SK-N-SH (cell line): ENCODE measurements around the gene RELN. TPM values are rescaled to one million over a fixed set of nuclear protein-coding genes. Genes with fewer than 3 reads are reported as not detected.

Source experiments
- CTCF ChIA-PET: fragments of 300-600, 350-600 bp; formaldehyde crosslinking; extraction: SDS; loops from one replicate; lab custom pipeline; 2021; lab: Yijun Ruan, JAX
- POLR2A ChIA-PET: fragments of 350-600 bp; sonication (Branson Sonifier 250); formaldehyde crosslinking; extraction: SDS; loops from one replicate; lab custom pipeline; 2020; ENCODE audit warnings: antibody characterized with exemption, inconsistent platforms; lab: Yijun Ruan, JAX
- DNase-seq: peaks from one replicate; pipeline ENCODE4 v3.0.0; 2012
- H2AFZ ChIP-seq: fragments of 200-600 bp; sonication (generic); 2 replicates; pipeline ENCODE4 v1.8.1; 2016; ENCODE audit warnings: antibody characterized with exemption, mild to moderate bottlenecking, low read depth
- H3F3A ChIP-seq: fragments of 200-600 bp; sonication (generic); replicated peaks from 2 replicates; pipeline ENCODE3; 2016; ENCODE audit warnings: antibody characterized with exemption, mild to moderate bottlenecking; ENCODE audit not compliant: insufficient read depth
- H3K27ac ChIP-seq, 2 experiments: fragments of 200-500 bp in 1 of 2; fragments of 200-600 bp in 1 of 2; sonication (Bioruptor generic) in 1 of 2; sonication (generic), shearing (Covaris generic) in 1 of 2; 2 replicates each; pipeline versions ENCODE4 v1.5.1 to v1.6.1; 2014 to 2016; ENCODE audit warnings: low read depth in 2 of 2, inconsistent platforms in 1 of 2, low read length in 1 of 2, mild to moderate bottlenecking in 1 of 2, mixed read lengths in 1 of 2
- H3K27me3 ChIP-seq: fragments of 200-600 bp; sonication (generic), shearing (Covaris generic); 2 replicates; pipeline ENCODE4 v1.6.1; 2016; ENCODE audit warnings: mixed run types; ENCODE audit not compliant: insufficient read depth
- H3K36me3 ChIP-seq, 2 experiments: fragments of 200-500 bp in 1 of 2; fragments of 200-600 bp in 1 of 2; sonication (Bioruptor generic) in 1 of 2; sonication (generic) in 1 of 2; replicated peaks in 1 of 2; 2 replicates each; pipeline versions ENCODE3 to v1.5.1; 2014 to 2016; ENCODE audit warnings: low read length in 1 of 2, mild to moderate bottlenecking in 1 of 2; ENCODE audit not compliant: insufficient read depth in 2 of 2, control insufficient read depth in 1 of 2
- H3K4me1 ChIP-seq, 2 experiments: fragments of 200-500 bp in 1 of 2; fragments of 200-600 bp in 1 of 2; sonication (Bioruptor generic) in 1 of 2; sonication (generic), shearing (Covaris generic) in 1 of 2; 2 replicates each; pipeline versions ENCODE4 v1.5.1 to v1.6.1; 2014 to 2016; ENCODE audit warnings: low read depth in 1 of 2, low read length in 1 of 2, mixed run types in 1 of 2; ENCODE audit not compliant: insufficient read depth in 2 of 2, control insufficient read depth in 1 of 2
- H3K4me2 ChIP-seq: fragments of 200-600 bp; sonication (generic), shearing (Covaris generic); 2 replicates; pipeline ENCODE4 v1.6.1; 2017; ENCODE audit warnings: mixed run types
- H3K4me3 ChIP-seq, 2 experiments: fragments of 200-500 bp in 1 of 2; fragments of 200-600 bp in 1 of 2; sonication (Bioruptor generic) in 1 of 2; sonication (generic), shearing (Covaris generic) in 1 of 2; 2 replicates each; pipeline versions ENCODE4 v1.5.1 to v1.8.1; 2014 to 2016; ENCODE audit warnings: low read depth in 2 of 2, inconsistent platforms in 1 of 2, low read length in 1 of 2, mild to moderate bottlenecking in 1 of 2, mixed read lengths in 1 of 2, moderate library complexity in 1 of 2
- H3K79me2 ChIP-seq: fragments of 200-600 bp; sonication (generic); 2 replicates; pipeline ENCODE4 v1.8.1; 2017; ENCODE audit warnings: mild to moderate bottlenecking; ENCODE audit not compliant: insufficient read depth
- H3K9ac ChIP-seq: fragments of 200-600 bp; sonication (generic); 2 replicates; pipeline ENCODE4 v1.6.1; 2017; ENCODE audit warnings: mixed run types
- H3K9me2 ChIP-seq: fragments of 200-600 bp; sonication (generic); 2 replicates; pipeline ENCODE4 v1.6.1; 2017; ENCODE audit warnings: mixed run types
- H3K9me3 ChIP-seq: fragments of 200-600 bp; sonication (generic); 2 replicates; pipeline ENCODE4 v1.6.1; 2017; ENCODE audit warnings: mixed run types, mild to moderate bottlenecking, moderate library complexity
- H4K20me1 ChIP-seq: fragments of 200-600 bp; sonication (generic); 2 replicates; pipeline ENCODE4 v1.6.1; 2017; ENCODE audit warnings: mild to moderate bottlenecking, mixed run types; ENCODE audit not compliant: insufficient read depth
- CTCF ChIP-seq: fragments of 200-600 bp; sonication (generic); IDR thresholded peaks from 2 replicates; pipeline ENCODE4 v1.6.1; 2017; ENCODE audit warnings: antibody characterized with exemption, mild to moderate bottlenecking, moderate library complexity
- FOXM1 ChIP-seq: IDR thresholded peaks from 2 replicates; pipeline ENCODE4 v1.4.0; 2012; ENCODE audit warnings: low read depth, mild to moderate bottlenecking
- JUND ChIP-seq: IDR thresholded peaks from 2 replicates; pipeline ENCODE4 v1.4.0; 2012
- MXI1 ChIP-seq: IDR thresholded peaks from 2 replicates; pipeline ENCODE4 v1.6.1; 2012; ENCODE audit warnings: mild to moderate bottlenecking, low read depth, low read length, improper control_type of control experiment
- NFIC ChIP-seq: IDR thresholded peaks from 2 replicates; pipeline ENCODE4 v1.4.0; 2012; ENCODE audit warnings: borderline replicate concordance
- NRF1 ChIP-seq: IDR thresholded peaks from 2 replicates; pipeline ENCODE4 v1.6.1; 2012; ENCODE audit warnings: low read depth, mild to moderate bottlenecking, low read length
- PBX3 ChIP-seq: IDR thresholded peaks from 2 replicates; pipeline ENCODE4; 2012
- POLR2AphosphoS5 ChIP-seq: IDR thresholded peaks from 2 replicates; pipeline ENCODE4 v1.6.1; 2012; ENCODE audit warnings: low read depth, low read length
- TAF1 ChIP-seq: IDR thresholded peaks from 2 replicates; pipeline ENCODE4 v1.6.1; 2012; ENCODE audit warnings: low read depth, mild to moderate bottlenecking, low read length, moderate library complexity, borderline replicate concordance
- YY1 ChIP-seq: IDR thresholded peaks from 2 replicates; pipeline ENCODE4 v1.4.0; 2012; ENCODE audit warnings: low read depth, mild to moderate bottlenecking
- WGBS: methylation state at CpG from one replicate; pipeline ENCODE4 v1.1.6; 2017; ENCODE audit warnings: low lambda C conversion rate; 5-methylcytosine and 5-hydroxymethylcytosine counted together
- polyA plus RNA-seq, 3 experiments: library from polyadenylated mRNA; depleted of rRNA; stranded (reverse); fragments of >200 nt; gene quantifications; 2 replicates each; pipeline ENCODE4 v1.2.3, GENCODE V29; 2012
- TF ChIP-seq, protein P1 (sequence below): IDR thresholded peaks from 2 replicates; pipeline ENCODE4 v1.4.0; 2012; ENCODE audit warnings: low read depth, borderline replicate concordance
- TF ChIP-seq, protein P2 (sequence below): fragments of 150-350 bp; IDR thresholded peaks from 2 replicates; pipeline ENCODE4 v1.6.1; 2016; ENCODE audit warnings: mild to moderate bottlenecking, low read depth, low read length
- TF ChIP-seq, protein P3 (sequence below): IDR thresholded peaks from 2 replicates; pipeline ENCODE4 v1.6.1; 2012; ENCODE audit warnings: mild to moderate bottlenecking, low read depth, low read length, moderate library complexity
- TF ChIP-seq, protein P4 (sequence below): IDR thresholded peaks from 2 replicates; pipeline ENCODE4 v1.4.0; 2012; ENCODE audit warnings: low read depth, borderline replicate concordance

Gene RELN
- polyA plus RNA-seq, 1 of the 3 experiments (the other 2 are of a cell fraction), result 0.02 TPM

DNA sequence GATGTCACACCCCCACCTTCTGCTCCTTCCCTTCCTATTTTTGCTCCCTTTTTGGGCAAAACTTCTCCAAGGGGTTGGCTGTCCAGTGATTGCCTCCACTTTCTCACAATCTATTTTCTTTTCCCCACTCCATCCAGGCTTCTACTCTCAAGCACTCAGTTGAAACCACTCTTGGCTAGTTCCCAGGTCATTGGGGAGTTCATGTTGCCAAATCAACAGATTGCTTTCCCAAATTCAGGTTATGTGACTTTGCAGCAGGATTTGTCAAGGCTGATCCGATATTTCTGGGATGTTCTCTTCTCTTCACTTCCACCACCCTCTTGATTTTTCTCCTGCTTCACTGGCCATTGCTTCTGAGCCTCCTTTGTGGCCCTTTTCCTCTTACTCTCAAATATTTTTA, 284.8 kb downstream of the RELN start:
- 66% methylated on average over 1 of the region's 1 CpG for WGBS

More for the DNA sequence above, 284.8 kb downstream of the RELN start:
- Histone ChIP-seq H3K27ac (no peak overlapping the region), H3K9me2 (no peaks in the 10 kb centered on the region), H3K79me2 (no peaks in the 10 kb centered on the region), H3K4me3 (no peak overlapping the region), H3K9ac (no peak overlapping the region), H3K36me3 (no peaks in the 10 kb centered on the region), H2AFZ (no peak overlapping the region), H4K20me1 (no peaks in the 10 kb centered on the region), H3K27me3 (no peaks in the 10 kb centered on the region), H3K9me3 (no peaks in the 10 kb centered on the region), H3K4me1 (no peaks in the 10 kb centered on the region; a peak in 1 of 4 replicates), H3K4me2 (no peak overlapping the region), H3F3A (peaks cover 2% of the 10 kb centered on the region)
- DNase-seq, result no peak
- TF ChIP-seq, protein P1, sequence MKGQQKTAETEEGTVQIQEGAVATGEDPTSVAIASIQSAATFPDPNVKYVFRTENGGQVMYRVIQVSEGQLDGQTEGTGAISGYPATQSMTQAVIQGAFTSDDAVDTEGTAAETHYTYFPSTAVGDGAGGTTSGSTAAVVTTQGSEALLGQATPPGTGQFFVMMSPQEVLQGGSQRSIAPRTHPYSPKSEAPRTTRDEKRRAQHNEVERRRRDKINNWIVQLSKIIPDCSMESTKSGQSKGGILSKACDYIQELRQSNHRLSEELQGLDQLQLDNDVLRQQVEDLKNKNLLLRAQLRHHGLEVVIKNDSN, result no peak
- TF ChIP-seq, protein P2, sequence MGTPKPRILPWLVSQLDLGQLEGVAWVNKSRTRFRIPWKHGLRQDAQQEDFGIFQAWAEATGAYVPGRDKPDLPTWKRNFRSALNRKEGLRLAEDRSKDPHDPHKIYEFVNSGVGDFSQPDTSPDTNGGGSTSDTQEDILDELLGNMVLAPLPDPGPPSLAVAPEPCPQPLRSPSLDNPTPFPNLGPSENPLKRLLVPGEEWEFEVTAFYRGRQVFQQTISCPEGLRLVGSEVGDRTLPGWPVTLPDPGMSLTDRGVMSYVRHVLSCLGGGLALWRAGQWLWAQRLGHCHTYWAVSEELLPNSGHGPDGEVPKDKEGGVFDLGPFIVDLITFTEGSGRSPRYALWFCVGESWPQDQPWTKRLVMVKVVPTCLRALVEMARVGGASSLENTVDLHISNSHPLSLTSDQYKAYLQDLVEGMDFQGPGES, result no peak
- TF ChIP-seq TAF1 (no peak), CTCF (no peak), YY1 (no peak), POLR2AphosphoS5 (no peak), NRF1 (no peak), FOXM1 (no peak), NFIC (no peak), JUND (no peak), PBX3 (no peak), MXI1 (no peak)
- TF ChIP-seq, protein P3, sequence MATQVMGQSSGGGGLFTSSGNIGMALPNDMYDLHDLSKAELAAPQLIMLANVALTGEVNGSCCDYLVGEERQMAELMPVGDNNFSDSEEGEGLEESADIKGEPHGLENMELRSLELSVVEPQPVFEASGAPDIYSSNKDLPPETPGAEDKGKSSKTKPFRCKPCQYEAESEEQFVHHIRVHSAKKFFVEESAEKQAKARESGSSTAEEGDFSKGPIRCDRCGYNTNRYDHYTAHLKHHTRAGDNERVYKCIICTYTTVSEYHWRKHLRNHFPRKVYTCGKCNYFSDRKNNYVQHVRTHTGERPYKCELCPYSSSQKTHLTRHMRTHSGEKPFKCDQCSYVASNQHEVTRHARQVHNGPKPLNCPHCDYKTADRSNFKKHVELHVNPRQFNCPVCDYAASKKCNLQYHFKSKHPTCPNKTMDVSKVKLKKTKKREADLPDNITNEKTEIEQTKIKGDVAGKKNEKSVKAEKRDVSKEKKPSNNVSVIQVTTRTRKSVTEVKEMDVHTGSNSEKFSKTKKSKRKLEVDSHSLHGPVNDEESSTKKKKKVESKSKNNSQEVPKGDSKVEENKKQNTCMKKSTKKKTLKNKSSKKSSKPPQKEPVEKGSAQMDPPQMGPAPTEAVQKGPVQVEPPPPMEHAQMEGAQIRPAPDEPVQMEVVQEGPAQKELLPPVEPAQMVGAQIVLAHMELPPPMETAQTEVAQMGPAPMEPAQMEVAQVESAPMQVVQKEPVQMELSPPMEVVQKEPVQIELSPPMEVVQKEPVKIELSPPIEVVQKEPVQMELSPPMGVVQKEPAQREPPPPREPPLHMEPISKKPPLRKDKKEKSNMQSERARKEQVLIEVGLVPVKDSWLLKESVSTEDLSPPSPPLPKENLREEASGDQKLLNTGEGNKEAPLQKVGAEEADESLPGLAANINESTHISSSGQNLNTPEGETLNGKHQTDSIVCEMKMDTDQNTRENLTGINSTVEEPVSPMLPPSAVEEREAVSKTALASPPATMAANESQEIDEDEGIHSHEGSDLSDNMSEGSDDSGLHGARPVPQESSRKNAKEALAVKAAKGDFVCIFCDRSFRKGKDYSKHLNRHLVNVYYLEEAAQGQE, result no peak
- TF ChIP-seq, protein P4, sequence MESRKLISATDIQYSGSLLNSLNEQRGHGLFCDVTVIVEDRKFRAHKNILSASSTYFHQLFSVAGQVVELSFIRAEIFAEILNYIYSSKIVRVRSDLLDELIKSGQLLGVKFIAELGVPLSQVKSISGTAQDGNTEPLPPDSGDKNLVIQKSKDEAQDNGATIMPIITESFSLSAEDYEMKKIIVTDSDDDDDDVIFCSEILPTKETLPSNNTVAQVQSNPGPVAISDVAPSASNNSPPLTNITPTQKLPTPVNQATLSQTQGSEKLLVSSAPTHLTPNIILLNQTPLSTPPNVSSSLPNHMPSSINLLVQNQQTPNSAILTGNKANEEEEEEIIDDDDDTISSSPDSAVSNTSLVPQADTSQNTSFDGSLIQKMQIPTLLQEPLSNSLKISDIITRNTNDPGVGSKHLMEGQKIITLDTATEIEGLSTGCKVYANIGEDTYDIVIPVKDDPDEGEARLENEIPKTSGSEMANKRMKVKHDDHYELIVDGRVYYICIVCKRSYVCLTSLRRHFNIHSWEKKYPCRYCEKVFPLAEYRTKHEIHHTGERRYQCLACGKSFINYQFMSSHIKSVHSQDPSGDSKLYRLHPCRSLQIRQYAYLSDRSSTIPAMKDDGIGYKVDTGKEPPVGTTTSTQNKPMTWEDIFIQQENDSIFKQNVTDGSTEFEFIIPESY, result no peak
- ChIA-PET CTCF (no interaction called here), POLR2A (no interaction called here)
